MCF 10A (cell line): Measurements from ENCODE around the gene PLOD2. TPM values are rescaled to one million over a fixed set of nuclear protein-coding genes. Genes with fewer than 3 reads are reported as not detected.
A peak's percentile ranks its signal among the peaks of the same experiment; 100 is the strongest.

Experiments
- BruUV-seq: library from RNA; stranded (reverse); fragments of 400-500 nt; replicated peaks from 2 replicates; lab custom pipeline; 2021; lab: Mats Ljungman, UMichigan
- CTCF ChIA-PET: fragments of 300-600 bp; sonication (Branson Sonifier 250); formaldehyde crosslinking; extraction: SDS; loops from one replicate; lab custom pipeline; 2021; ENCODE audit warnings: antibody characterized with exemption, inconsistent platforms; lab: Yijun Ruan, JAX
- POLR2A ChIA-PET: fragments of 300-600, 350-650 bp; sonication (Branson Sonifier 250); formaldehyde crosslinking; extraction: SDS; loops from one replicate; lab custom pipeline; 2020; ENCODE audit warnings: antibody characterized with exemption, inconsistent platforms; lab: Yijun Ruan, JAX
- DNase-seq: peaks from one replicate; pipeline ENCODE4 v3.0.0-alpha.2; 2018; ENCODE audit not compliant: unreplicated experiment
- H3K27ac Mint-ChIP-seq: one replicate; pipeline ENCODE4 v1.8.0; 2022; ENCODE audit warnings: mild to moderate bottlenecking, low read depth, mixed read lengths; ENCODE audit not compliant: unreplicated experiment
- H3K27me3 Mint-ChIP-seq: one replicate; pipeline ENCODE4 v1.8.0; 2022; ENCODE audit warnings: mixed read lengths; ENCODE audit not compliant: insufficient read depth, unreplicated experiment
- H3K36me3 Mint-ChIP-seq: one replicate; pipeline ENCODE4 v1.8.0; 2022; ENCODE audit warnings: mild to moderate bottlenecking, moderate library complexity, mixed read lengths; ENCODE audit not compliant: insufficient read depth, unreplicated experiment
- H3K4me1 Mint-ChIP-seq: one replicate; pipeline ENCODE4 v1.8.0; 2022; ENCODE audit warnings: mixed read lengths; ENCODE audit not compliant: insufficient read depth, unreplicated experiment
- H3K4me3 Mint-ChIP-seq: one replicate; pipeline ENCODE4 v1.8.0; 2022; ENCODE audit warnings: mild to moderate bottlenecking, moderate library complexity, mixed read lengths; ENCODE audit not compliant: unreplicated experiment
- H3K9me3 Mint-ChIP-seq: one replicate; pipeline ENCODE4 v1.8.0; 2022; ENCODE audit warnings: mixed read lengths; ENCODE audit not compliant: unreplicated experiment
- intact Hi-C: fragments of 100-400 bp; cut with micrococcal nuclease; formaldehyde crosslinking; loops from 2 replicates; pipeline ENCODE4 v1.14.1; 2022
- total RNA-seq: library from RNA; stranded (reverse); gene quantifications from 2 replicates; pipeline ENCODE4 v1.2.3, GENCODE V29; 2022
- TF ChIP-seq, protein P1 (sequence below): fragments of 200-600 bp; IDR thresholded peaks from one replicate; pipeline ENCODE4 v1.8.0; 2022; ENCODE audit warnings: antibody characterized with exemption, mild to moderate bottlenecking; ENCODE audit not compliant: unreplicated experiment

Gene PLOD2
- total RNA-seq, 1 experiment from 2014 or later: 149 TPM

- intact Hi-C loops: loop anchor here (1.0 to 5.0 kb wide), 3 partner anchors 25 to 94 kb away; no protein-coding TSS in a partner anchor
- DNase-seq: no peak
- TF ChIP-seq, protein P1, sequence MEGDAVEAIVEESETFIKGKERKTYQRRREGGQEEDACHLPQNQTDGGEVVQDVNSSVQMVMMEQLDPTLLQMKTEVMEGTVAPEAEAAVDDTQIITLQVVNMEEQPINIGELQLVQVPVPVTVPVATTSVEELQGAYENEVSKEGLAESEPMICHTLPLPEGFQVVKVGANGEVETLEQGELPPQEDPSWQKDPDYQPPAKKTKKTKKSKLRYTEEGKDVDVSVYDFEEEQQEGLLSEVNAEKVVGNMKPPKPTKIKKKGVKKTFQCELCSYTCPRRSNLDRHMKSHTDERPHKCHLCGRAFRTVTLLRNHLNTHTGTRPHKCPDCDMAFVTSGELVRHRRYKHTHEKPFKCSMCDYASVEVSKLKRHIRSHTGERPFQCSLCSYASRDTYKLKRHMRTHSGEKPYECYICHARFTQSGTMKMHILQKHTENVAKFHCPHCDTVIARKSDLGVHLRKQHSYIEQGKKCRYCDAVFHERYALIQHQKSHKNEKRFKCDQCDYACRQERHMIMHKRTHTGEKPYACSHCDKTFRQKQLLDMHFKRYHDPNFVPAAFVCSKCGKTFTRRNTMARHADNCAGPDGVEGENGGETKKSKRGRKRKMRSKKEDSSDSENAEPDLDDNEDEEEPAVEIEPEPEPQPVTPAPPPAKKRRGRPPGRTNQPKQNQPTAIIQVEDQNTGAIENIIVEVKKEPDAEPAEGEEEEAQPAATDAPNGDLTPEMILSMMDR: no peak
- Mint-ChIP-seq H3K36me3 (no peaks in the 10 kb centered on the region), H3K4me1 (peaks cover 32% of the 10 kb centered on the region), H3K27ac (peak overlapping the region; percentile 86), H3K4me3 (peak overlapping the region; percentile 86), H3K9me3 (no peaks in the 10 kb centered on the region), H3K27me3 (no peaks in the 10 kb centered on the region)
- no TSS peak for BruUV-seq
- POLR2A ChIA-PET: interaction anchor here (0.7 to 5.6 kb wide), 22 partner anchors 9 to 421 kb away, joined by 3 to 36 read pairs (median 6); no protein-coding TSS in a partner anchor
- CTCF ChIA-PET: interaction anchor here (0.6 to 4.9 kb wide), 12 partner anchors 15 to 1445 kb away, joined by 3 to 45 read pairs (median 7); no protein-coding TSS in a partner anchor
These were observed 1.2 kb downstream of the PLOD2 start for GRCh38 chr3:146159616-146160320.

- BruUV-seq: no TSS peak
- Mint-ChIP-seq H3K27me3 (no peaks in the 10 kb centered on the region), H3K4me1 (peaks cover 25% of the 10 kb centered on the region), H3K9me3 (no peaks in the 10 kb centered on the region), H3K27ac (peak overlapping the region; percentile 86), H3K36me3 (no peaks in the 10 kb centered on the region), H3K4me3 (peak overlapping the region; percentile 86)
- intact Hi-C loops: no loop called here
- DNase-seq: peak; percentile 13
- CTCF ChIA-PET: interaction anchor here (0.5 to 4.9 kb wide), 10 partner anchors 13 to 933 kb away, joined by 3 to 45 read pairs (median 6); no protein-coding TSS in a partner anchor
- TF ChIP-seq, protein P1: no peak
- POLR2A ChIA-PET: interaction anchor here (0.9 to 5.6 kb wide), 11 partner anchors 8 to 91 kb away, joined by 3 to 54 read pairs (median 7); no protein-coding TSS in a partner anchor
These were observed 1.9 kb downstream of the PLOD2 start for GRCh38 chr3:146159037-146159436.

GRCh38 chr3:146157325-146158060 lies 3.5 kb downstream of the PLOD2 start:
- Mint-ChIP-seq H3K9me3 (no peaks in the 10 kb centered on the region), H3K4me1 (peaks cover 17% of the 10 kb centered on the region), H3K4me3 (peak overlapping the region; percentile 86), H3K36me3 (no peaks in the 10 kb centered on the region), H3K27ac (peak overlapping the region; percentile 86), H3K27me3 (no peaks in the 10 kb centered on the region)
- intact Hi-C loops: no loop called here
- CTCF ChIA-PET: interaction anchor here (0.7 to 4.4 kb wide), 8 partner anchors 9 to 170 kb away, joined by 3 to 27 read pairs (median 3); no protein-coding TSS in a partner anchor
- BruUV-seq: no TSS peak
- POLR2A ChIA-PET: interaction anchor here (0.6 to 5.6 kb wide), 17 partner anchors 8 to 387 kb away, joined by 3 to 54 read pairs (median 5); partner anchors contain the start of gene PLSCR1
- TF ChIP-seq, protein P1: no peak
- DNase-seq: peak; percentile 30
